K562 (cell line): Measurements from ENCODE around the gene IQGAP3. TPM values are rescaled to one million over a fixed set of nuclear protein-coding genes. Genes with fewer than 3 reads are reported as not detected.
A peak's percentile ranks its signal among the peaks of the same experiment; 100 is the strongest.

Source experiments
- ATAC-seq: fragments of 200-7000 bp; cut with Tn5 transposase; 3 replicates; pipeline ENCODE4 v1.9.1; 2020; ENCODE audit warnings: moderate library complexity
- BruUV-seq: library from RNA; stranded (reverse); fragments of 400-500 nt; replicated peaks from 2 replicates; lab custom pipeline; 2021; lab: Mats Ljungman, UMichigan
- CTCF ChIA-PET: fragments of 300-600 bp; formaldehyde crosslinking; extraction: SDS; loops from one replicate; lab custom pipeline; 2021; ENCODE audit warnings: low intra/inter-chr PET ratio; lab: Yijun Ruan, JAX
- POLR2A ChIA-PET: fragments of 300-600, 350-650 bp; sonication (Branson Sonifier 250); formaldehyde crosslinking; extraction: SDS; loops from one replicate; lab custom pipeline; 2021; ENCODE audit warnings: antibody characterized with exemption, inconsistent platforms; lab: Yijun Ruan, JAX
- DNase-seq, 4 experiments: peaks; one replicate each; pipeline versions ENCODE4 v3.0.0 to v3.0.0-alpha.2; 2011 to 2018; ENCODE audit warnings: low spot score in 3 of 4, mixed read lengths in 3 of 4; ENCODE audit errors: extremely low read depth in 1 of 4
- FAIRE-seq: peaks from 2 replicates; lab custom pipeline; 2011; peaks lifted over from hg19 to GRCh38; lab: Jason Lieb, UNC
- H2AFZ ChIP-seq: 2 replicates; pipeline ENCODE4 v1.6.0; 2011; ENCODE audit warnings: low read depth, low read length, control low read depth, inconsistent platforms
- H3K27ac ChIP-seq: fragments of 200-600 bp; 3 replicates; pipeline ENCODE4 v1.8.0; 2011; ENCODE audit warnings: low read depth, mild to moderate bottlenecking, control low read depth, inconsistent platforms, low read length, moderate library complexity, mixed read lengths; ENCODE audit errors: extremely low read depth
- H3K27me3 ChIP-seq, 2 experiments: fragments of 300-600 bp in 1 of 2; 2 replicates in 1 of 2; 3 replicates in 1 of 2; pipeline versions ENCODE4 v1.6.0 to v1.8.0; 2011; ENCODE audit warnings: inconsistent platforms in 2 of 2, low read length in 2 of 2, mild to moderate bottlenecking in 1 of 2, mixed read lengths in 1 of 2, moderate library complexity in 1 of 2; ENCODE audit not compliant: control insufficient read depth in 2 of 2, insufficient read depth in 2 of 2
- H3K36me3 ChIP-seq: fragments of 300-600 bp; 3 replicates; pipeline ENCODE4 v1.8.0; 2011; ENCODE audit warnings: mild to moderate bottlenecking, low read length, inconsistent platforms; ENCODE audit not compliant: control insufficient read depth, insufficient read depth
- H3K4me1 ChIP-seq, 2 experiments: fragments of 200-600 bp in 1 of 2; replicated peaks in 1 of 2; 2 replicates in 1 of 2; 3 replicates in 1 of 2; pipeline versions ENCODE4 v1.5.1 to v1.8.0; 2011; ENCODE audit warnings: inconsistent platforms in 2 of 2, low read length in 2 of 2, mild to moderate bottlenecking in 1 of 2, mixed read lengths in 1 of 2, moderate library complexity in 1 of 2; ENCODE audit not compliant: control insufficient read depth in 2 of 2, insufficient read depth in 2 of 2
- H3K4me2 ChIP-seq: 2 replicates; pipeline ENCODE4 v1.6.1; 2011; ENCODE audit warnings: low read length, control low read depth, inconsistent platforms, mixed read lengths; ENCODE audit not compliant: insufficient read depth
- H3K4me3 ChIP-seq: fragments of 200-600 bp; sonication (generic), shearing (Covaris generic); 2 replicates; pipeline ENCODE4 v1.5.1; 2016; ENCODE audit warnings: control low read depth, inconsistent platforms
- H3K79me2 ChIP-seq: fragments of 200-600 bp; 3 replicates; pipeline ENCODE4 v1.8.0; 2011; ENCODE audit warnings: low read length, inconsistent platforms; ENCODE audit not compliant: control insufficient read depth, insufficient read depth
- H3K9ac ChIP-seq, 2 experiments: 2 replicates each; pipeline versions ENCODE4 v1.6.0 to v1.6.1; 2011; ENCODE audit warnings: low read depth in 2 of 2, low read length in 2 of 2, control low read depth in 1 of 2, inconsistent platforms in 1 of 2, mild to moderate bottlenecking in 1 of 2, mixed read lengths in 1 of 2; ENCODE audit not compliant: insufficient read depth in 1 of 2
- H3K9me1 ChIP-seq: one replicate; pipeline ENCODE4 v1.6.0; 2011; ENCODE audit warnings: inconsistent platforms, mild to moderate bottlenecking, low read length, moderate library complexity; ENCODE audit not compliant: control insufficient read depth, insufficient read depth
- H3K9me3 ChIP-seq: replicated peaks from 2 replicates; pipeline ENCODE4 v1.5.1; 2011; ENCODE audit warnings: low read depth, low read length, inconsistent platforms; ENCODE audit not compliant: control insufficient read depth, insufficient read depth
- H4K20me1 ChIP-seq: replicated peaks from 2 replicates; pipeline ENCODE4 v1.6.1; 2011; ENCODE audit warnings: low read length, inconsistent platforms, mixed read lengths; ENCODE audit not compliant: control insufficient read depth, insufficient read depth
- RBM25 ChIP-seq: fragments of 200-400 bp; formaldehyde crosslinking; IDR thresholded peaks from 2 replicates; pipeline ENCODE4 v1.6.1; 2018; ENCODE audit warnings: low read length, low read depth, moderate library complexity; ENCODE audit not compliant: severe bottlenecking
- TOE1 ChIP-seq, 2 experiments: fragments of 450-650 bp in 1 of 2; sonication (generic) in 1 of 2; formaldehyde crosslinking in 1 of 2; IDR thresholded peaks; 2 replicates each; pipeline versions ENCODE4 v1.7.1 to v1.8.0; 2016 to 2022; ENCODE audit warnings: borderline replicate concordance in 2 of 2, mild to moderate bottlenecking in 2 of 2, antibody characterized with exemption in 1 of 2, inconsistent platforms in 1 of 2, low read depth in 1 of 2, missing genetic modification reagents in 1 of 2, moderate library complexity in 1 of 2
- ZC3H4 ChIP-seq: sonication (generic); formaldehyde crosslinking; IDR thresholded peaks from 2 replicates; pipeline ENCODE4 v1.9.0; 2021; ENCODE audit warnings: missing genetic modification reagents, borderline replicate concordance
- ZFP36 ChIP-seq: fragments of 150-350 bp; IDR thresholded peaks from 2 replicates; pipeline ENCODE4 v1.6.1; 2018; ENCODE audit warnings: low read length, low read depth; ENCODE audit not compliant: partially characterized antibody
- ZNF668 ChIP-seq: fragments of 250-450 bp; sonication (Bioruptor Pico); IDR thresholded peaks from 2 replicates; pipeline ENCODE4 v1.8.0; 2022; ENCODE audit warnings: mild to moderate bottlenecking, inconsistent platforms
- WGBS: fragments of 100-300 bp; shearing (Covaris generic); methylation state at CpG from one replicate; pipeline ENCODE4 v1.1.6; 2016; ENCODE audit warnings: low coverage, mixed read lengths; ENCODE audit not compliant: insufficient coverage; ENCODE audit errors: missing lambda C conversion rate; 5-methylcytosine and 5-hydroxymethylcytosine counted together
- in situ Hi-C: fragments of 300-500 bp; cut with MboI; formaldehyde crosslinking; loops from 4 replicates; pipeline ENCODE4 v1.15.0; 2018; ENCODE audit warnings: inconsistent platforms, mixed read lengths
- intact Hi-C: fragments of 100-400 bp; cut with micrococcal nuclease; formaldehyde crosslinking; loops from 2 replicates; pipeline ENCODE4 v1.14.2; 2022
- polyA plus RNA-seq, 8 experiments: library from polyadenylated mRNA; depleted of rRNA in 4 of 8; stranded (reverse) in 5 of 8; unstranded in 3 of 8; fragments of >200 nt; fragmentation: Nextera tagmentation in 2 of 8; fragmentation: Illumina TruSeq in 1 of 8; extraction: Ambion mirVana in 2 of 8; extraction: Trizol in 1 of 8; gene quantifications; 2 replicates each; pipeline versions ENCODE4 v1.2.1 to v1.2.3, GENCODE V29; 2011 to 2014; ENCODE audit warnings: inconsistent platforms in 1 of 8, missing spikeins in 1 of 8
- total RNA-seq, 7 experiments: library from RNA; depleted of rRNA in 6 of 7; stranded (reverse); fragments of >200 nt in 6 of 7; fragmentation: Illumina TruSeq in 2 of 7; extraction: Trizol in 2 of 7; gene quantifications; 2 replicates each; pipeline versions ENCODE4 v1.2.1 to v1.2.3, GENCODE V29; 2011 to 2021; ENCODE audit warnings: low replicate concordance in 1 of 7

Gene IQGAP3
- total and polyA plus RNA-seq, 9 of the 15 experiments (the other 6 are each of a cell fraction or from before 2014, with no cell fraction given) = 1.4 to 16.6 (median 11.9) TPM

- H3K4me2 ChIP-seq = no peak overlapping the region
- 0 out of 5 replicates have a peak, but pooled peaks cover 0 to 3% of the 10 kb centered on the region in 2 experiments for H3K4me1 ChIP-seq
- H3K79me2 ChIP-seq = no peaks in the 10 kb centered on the region
- H3K4me3 ChIP-seq = no peak overlapping the region
- ChIA-PET POLR2A (interaction anchor here (1.8 kb wide), 1 partner anchor 10 kb away, joined by 10 read pairs; no protein-coding TSS in a partner anchor), CTCF (no interaction called here)
- DNase-seq (no peak), FAIRE-seq (no peak), ATAC-seq (no peak)
- 96% methylated on average over 11 of the region's 12 CpGs for WGBS
- intact Hi-C loops = no loop called here
- BruUV-seq = no TSS peak
- H3K27ac ChIP-seq = no peak overlapping the region
- H3K27me3 ChIP-seq = no peaks in the 10 kb centered on the region
- H3K9ac ChIP-seq = no peak overlapping the region
- no peaks in the 10 kb centered on the region for H3K9me3 ChIP-seq
- H2AFZ ChIP-seq = no peak overlapping the region
- H4K20me1 ChIP-seq = no peaks in the 10 kb centered on the region; the same call in 1 of the 2 replicates
- TF ChIP-seq ZC3H4 (CRISPR knock-in tag) (no peak), ZNF668 (CRISPR knock-in tag) (no peak), RBM25 (peak; percentile 13), ZFP36 (peak; percentile 54), TOE1 (IDR thresholded peaks at IDR 0.05; ENCODE audit: borderline replicate concordance) (no peak), TOE1 (CRISPR knock-in tag; IDR thresholded peaks at IDR 0.05; ENCODE audit: borderline replicate concordance, low read depth) (no peak)
- no peaks in the 10 kb centered on the region for H3K9me1 ChIP-seq
- peaks cover 67% of the 10 kb centered on the region; the same call in 2 of the 3 replicates for H3K36me3 ChIP-seq
- in situ Hi-C loops = no loop called here
These were observed 37.8 kb downstream of the IQGAP3 start for GRCh38 chr1:156534424-156535060.
